Mammary microvascular endothelial cell (primary cell): Measurements from ENCODE around the gene LTBR. TPM values are rescaled to one million over a fixed set of nuclear protein-coding genes. Genes with fewer than 3 reads are reported as not detected.

ENCODE experiments used
- total RNA-seq: library from RNA; depleted of rRNA; stranded (reverse); fragments of >200 nt; gene quantifications from 2 replicates; pipeline ENCODE4 v1.2.3, GENCODE V29; 2015

LTBR gene
- 124 and 135 TPM in 2 replicates for total RNA-seq

GRCh38 chr12:6383572-6384498 lies at the start of gene LTBR:
TSS of gene LTBR (plus strand) at chr12:6384162. CDS start at chr12:6384359, 197 bp downstream.

GRCh38 chr12:6341417-6342139 lies 42.4 kb upstream of the LTBR start, which contains the start of gene TNFRSF1A:
TSS of gene TNFRSF1A (minus strand) at chr12:6342076. CDS start at chr12:6341814, 262 bp downstream.

GRCh38 chr12:6375269-6376078 lies 8.5 kb upstream of the LTBR start, which contains the start of gene SCNN1A:
TSS of gene SCNN1A (minus strand) at chr12:6375563. CDS start at chr12:6374783, 780 bp downstream.

Other genes starting within 250 kb of the LTBR start
- 797 and 853 TPM in 2 replicates for gene CD9, start 183.8 kb upstream of the LTBR start, total RNA-seq
- 0.10 TPM in 1 of 2 replicates, not detected in the other for gene PLEKHG6, start 73.5 kb upstream of the LTBR start, total RNA-seq
- 119 and 124 TPM in 2 replicates for gene TNFRSF1A, start 42.1 kb upstream of the LTBR start, total RNA-seq
- 0.87 TPM in 1 of 2 replicates, not detected in the other for gene SCNN1A, start 8.6 kb upstream of the LTBR start, total RNA-seq
- not detected in 2 replicates for gene CD27, start 60.8 kb downstream of the LTBR start, total RNA-seq
- 11.3 and 17.1 TPM in 2 replicates for gene TAPBPL, start 67.9 kb downstream of the LTBR start, total RNA-seq
- 3.8 and 5.5 TPM in 2 replicates for gene VAMP1, start 86.5 kb downstream of the LTBR start, total RNA-seq
- 121 and 125 TPM in 2 replicates for gene MRPL51, start 109.1 kb downstream of the LTBR start, total RNA-seq
- 115 and 480 TPM in 2 replicates for gene NCAPD2, start 109.9 kb downstream of the LTBR start, total RNA-seq
- 5,926 and 6,362 TPM in 2 replicates for gene GAPDH, start 150.4 kb downstream of the LTBR start, total RNA-seq
- gene IFFO1, start 171.9 kb downstream of the LTBR start, total RNA-seq = 17.0 and 17.5 TPM in 2 replicates
- 37.8 and 44.9 TPM in 2 replicates for gene NOP2, start 184.1 kb downstream of the LTBR start, total RNA-seq
- gene CHD4, start 223.2 kb downstream of the LTBR start, total RNA-seq = 168 and 192 TPM in 2 replicates